Spleen (tissue), 7 donors: ENCODE data around the gene WDFY2.

Experiments used
- CTCF ChIP-seq, 11 experiments: fragments of 200-600 bp in 7 of 11; fragments of 450-650 bp in 4 of 11; sonication (generic) in 4 of 11; IDR thresholded peaks in 8 of 11; conservative IDR thresholded peaks in 3 of 11; 1 replicate in 7 of 11; 2 replicates in 4 of 11; pipeline versions ENCODE4 v1.4.0 to v1.8.0; 2016 to 2021; ENCODE audit warnings: antibody characterized with exemption in 11 of 11, inconsistent platforms in 4 of 11, mild to moderate bottlenecking in 1 of 11
- POLR2A ChIP-seq, 3 donors: fragments of 450-650 bp; IDR thresholded peaks; one replicate each; pipeline ENCODE4 v1.5.1; 2017; ENCODE audit warnings: antibody characterized with exemption in 3 of 3, mild to moderate bottlenecking in 1 of 3
- POLR2AphosphoS5 ChIP-seq, 3 donors: sonication (generic); formaldehyde crosslinking; IDR thresholded peaks; one replicate each; pipeline ENCODE4 v1.5.1; 2017; ENCODE audit warnings: antibody characterized with exemption in 3 of 3
- donor health status: DM: no; HTN: no; CAD: no; lungs with moderate emphysema.
- donor health status: DM: no; HTN: no; CAD: no.
- donor health status: DM: no; HTN: no; CAD: no.

- TF ChIP-seq CTCF (IDR thresholded peaks at IDR 0.05 in 8 of 11, conservative IDR thresholded peaks at IDR 0.05 in 3 of 11), result no peak
- TF ChIP-seq POLR2A (IDR thresholded peaks at IDR 0.05), result no peak
- no peak for TF ChIP-seq POLR2AphosphoS5 (IDR thresholded peaks at IDR 0.05)
Observed at GRCh38 chr13:51784097-51784496, 199.8 kb downstream of the WDFY2 start.
